AG09309 (cell line): ENCODE measurements around the gene FOLH1.
"Not testable (repeated sequence)": the region's sequence is repeated elsewhere in the genome, so short reads cannot be mapped to it uniquely, and the experiment has no call there.

ENCODE experiments used
- DNase-seq: peaks from one replicate; pipeline ENCODE4 v3.0.0-alpha.2; 2010; ENCODE audit warnings: low read depth
- H3K4me3 ChIP-seq: 2 replicates; pipeline ENCODE4 v1.5.1; 2011; ENCODE audit warnings: mild to moderate bottlenecking, low read depth, low read length, moderate library complexity; ENCODE audit not compliant: control insufficient read depth
- TF ChIP-seq, protein P1 (sequence below): IDR thresholded peaks from 2 replicates; pipeline ENCODE4 v1.5.1; 2011; ENCODE audit warnings: mild to moderate bottlenecking, low read depth, low read length, inconsistent platforms; ENCODE audit not compliant: insufficient read depth, control insufficient read depth; ENCODE audit errors: missing control alignments

The FOLH1 gene

DNA sequence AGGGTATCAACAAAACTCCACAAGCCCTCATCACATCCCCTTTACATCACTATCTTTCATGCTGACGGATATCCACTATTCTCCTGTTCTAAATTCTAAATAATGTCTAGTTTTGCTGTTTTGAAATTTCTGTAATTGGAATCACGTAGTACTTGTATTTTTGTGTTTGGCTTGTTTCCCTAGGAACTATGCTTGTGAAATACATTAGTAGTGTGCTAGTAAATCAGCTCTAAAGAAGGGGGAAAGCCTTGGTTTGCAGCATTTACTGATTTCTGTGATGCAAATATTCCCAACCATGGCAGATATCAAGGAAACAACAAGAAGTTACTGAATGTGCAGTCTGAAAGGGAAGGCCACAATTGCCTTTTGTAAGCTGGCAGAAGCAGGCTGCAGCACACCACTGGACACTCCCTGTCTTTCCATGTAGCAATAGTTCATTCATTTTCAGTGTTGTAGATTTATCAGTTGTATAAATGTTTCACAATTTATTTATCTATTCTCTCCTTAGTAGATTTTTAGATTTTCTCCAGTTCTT, 4.7 kb upstream of the FOLH1 start:
- TF ChIP-seq, protein P1, sequence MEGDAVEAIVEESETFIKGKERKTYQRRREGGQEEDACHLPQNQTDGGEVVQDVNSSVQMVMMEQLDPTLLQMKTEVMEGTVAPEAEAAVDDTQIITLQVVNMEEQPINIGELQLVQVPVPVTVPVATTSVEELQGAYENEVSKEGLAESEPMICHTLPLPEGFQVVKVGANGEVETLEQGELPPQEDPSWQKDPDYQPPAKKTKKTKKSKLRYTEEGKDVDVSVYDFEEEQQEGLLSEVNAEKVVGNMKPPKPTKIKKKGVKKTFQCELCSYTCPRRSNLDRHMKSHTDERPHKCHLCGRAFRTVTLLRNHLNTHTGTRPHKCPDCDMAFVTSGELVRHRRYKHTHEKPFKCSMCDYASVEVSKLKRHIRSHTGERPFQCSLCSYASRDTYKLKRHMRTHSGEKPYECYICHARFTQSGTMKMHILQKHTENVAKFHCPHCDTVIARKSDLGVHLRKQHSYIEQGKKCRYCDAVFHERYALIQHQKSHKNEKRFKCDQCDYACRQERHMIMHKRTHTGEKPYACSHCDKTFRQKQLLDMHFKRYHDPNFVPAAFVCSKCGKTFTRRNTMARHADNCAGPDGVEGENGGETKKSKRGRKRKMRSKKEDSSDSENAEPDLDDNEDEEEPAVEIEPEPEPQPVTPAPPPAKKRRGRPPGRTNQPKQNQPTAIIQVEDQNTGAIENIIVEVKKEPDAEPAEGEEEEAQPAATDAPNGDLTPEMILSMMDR = no peak
- DNase-seq = no peak
- no peak overlapping the region for H3K4me3 ChIP-seq

GRCh38 chr11:49206999-49207398, 1.4 kb downstream of the FOLH1 start:
- DNase-seq, H3K4me3 ChIP-seq: not testable (repeated sequence)

- H3K4me3 ChIP-seq = no peak overlapping the region
- DNase-seq = no peak
- TF ChIP-seq, protein P1 = no peak
Measured at GRCh38 chr11:49202287-49202976, 6.0 kb downstream of the FOLH1 start.

GRCh38 chr11:49196775-49197174, 11.6 kb downstream of the FOLH1 start:
- H3K4me3 ChIP-seq, DNase-seq: not testable (repeated sequence)

DNA sequence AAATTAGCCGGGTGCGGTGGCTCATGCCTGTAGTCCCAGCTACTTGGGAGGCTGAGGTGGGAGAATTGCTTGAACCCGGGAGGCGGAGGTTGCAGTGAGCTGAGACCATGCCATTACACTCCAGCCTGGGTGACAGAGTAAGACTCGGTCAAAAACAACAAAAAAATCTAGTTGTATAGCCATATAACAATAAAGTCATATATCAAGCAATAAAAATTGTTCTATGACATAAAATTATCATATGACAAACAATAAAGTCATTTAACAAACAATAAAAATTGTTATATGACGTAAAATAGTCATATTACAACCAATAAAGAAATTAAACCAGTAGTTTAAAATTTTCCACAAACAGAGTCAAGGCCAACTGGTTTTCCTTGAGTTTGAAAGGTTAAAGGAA, 12.4 kb downstream of the FOLH1 start:
- not testable (repeated sequence) for DNase-seq, H3K4me3 ChIP-seq

- H3K4me3 ChIP-seq, DNase-seq: not testable (repeated sequence)
Measured at GRCh38 chr11:49190287-49190686, 18.1 kb downstream of the FOLH1 start.

- not testable (repeated sequence) for DNase-seq
Measured at GRCh38 chr11:49186225-49186624, 22.2 kb downstream of the FOLH1 start.

GRCh38 chr11:49185597-49185996, 22.8 kb downstream of the FOLH1 start:
- DNase-seq = not testable (repeated sequence)

More at GRCh38 chr11:49186225-49186624, 22.2 kb downstream of the FOLH1 start:
- not testable (repeated sequence) for H3K4me3 ChIP-seq

DNA sequence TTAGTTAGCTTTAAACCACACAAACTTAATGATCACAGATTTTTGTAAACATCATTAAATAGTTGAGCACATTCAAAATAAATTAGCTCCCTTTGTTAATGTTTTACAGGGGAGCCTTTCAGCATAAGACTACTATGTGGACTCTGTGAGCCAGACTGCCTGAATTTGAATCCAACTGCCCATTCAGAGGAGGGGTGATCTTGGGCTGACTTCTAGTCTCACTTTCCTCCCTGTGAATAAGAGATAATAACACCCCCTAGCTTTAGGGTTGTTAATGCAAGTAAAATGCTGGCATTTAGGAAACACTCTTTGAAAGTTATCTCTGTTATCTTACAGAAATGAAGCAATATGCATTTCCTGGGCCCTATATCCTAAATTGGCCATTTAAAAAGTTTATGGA, 23.6 kb downstream of the FOLH1 start:
- H3K4me3 ChIP-seq, DNase-seq: not testable (repeated sequence)

More at GRCh38 chr11:49185597-49185996, 22.8 kb downstream of the FOLH1 start:
- not testable (repeated sequence) for H3K4me3 ChIP-seq

- not testable (repeated sequence) for DNase-seq, H3K4me3 ChIP-seq
Measured at GRCh38 chr11:49177936-49178335, 30.5 kb downstream of the FOLH1 start.

GRCh38 chr11:49175378-49175777, 33.0 kb downstream of the FOLH1 start:
- DNase-seq = not testable (repeated sequence)

GRCh38 chr11:49174691-49175366, 33.6 kb downstream of the FOLH1 start:
- H3K4me3 ChIP-seq, DNase-seq: not testable (repeated sequence)

More at GRCh38 chr11:49175378-49175777, 33.0 kb downstream of the FOLH1 start:
- not testable (repeated sequence) for H3K4me3 ChIP-seq

DNA sequence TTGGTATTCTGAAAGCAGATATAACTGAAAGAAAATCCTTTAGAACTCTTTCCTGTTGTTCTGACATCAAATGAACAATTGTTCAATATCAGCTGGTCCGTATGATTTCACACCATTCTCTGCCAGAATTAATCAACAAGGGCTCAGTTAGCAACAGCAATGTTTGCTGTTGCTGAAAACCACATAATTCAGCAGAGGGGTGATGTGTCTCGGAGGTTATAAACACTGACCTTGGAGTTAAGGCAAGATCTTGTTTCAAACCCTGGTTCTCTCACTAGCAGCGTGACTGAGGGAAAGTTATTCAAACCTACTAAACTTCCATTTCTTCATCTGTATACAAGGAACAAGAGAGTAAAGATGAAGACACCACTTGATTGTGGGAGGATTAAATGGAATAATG, 36.8 kb downstream of the FOLH1 start:
- not testable (repeated sequence) for H3K4me3 ChIP-seq, DNase-seq

GRCh38 chr11:49169579-49169978, 38.8 kb downstream of the FOLH1 start:
- H3K4me3 ChIP-seq, DNase-seq: not testable (repeated sequence)

DNA sequence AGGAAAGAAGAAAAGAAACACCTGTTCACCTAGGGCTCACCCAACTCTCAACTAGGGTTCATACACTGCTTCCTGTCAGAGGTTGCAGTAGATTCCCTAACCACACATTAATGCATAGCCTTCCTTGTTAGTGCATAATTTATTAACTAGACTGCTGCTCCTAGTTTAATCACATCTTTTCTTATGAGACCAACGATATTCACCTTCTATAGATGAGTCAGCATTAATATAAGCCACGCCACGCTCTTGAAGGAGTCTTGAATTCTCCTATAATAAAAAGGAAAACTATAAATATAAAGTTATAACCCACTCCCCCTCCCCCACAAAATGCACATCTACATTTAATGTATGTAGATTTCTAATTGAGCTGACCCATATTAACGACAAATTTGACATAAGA, 39.4 kb downstream of the FOLH1 start:
- not testable (repeated sequence) for H3K4me3 ChIP-seq, DNase-seq
